ENCODE measurements around the gene GNAQ. TPM values are rescaled to one million over a fixed set of nuclear protein-coding genes. Genes with fewer than 3 reads are reported as not detected.

GNAQ gene
- total RNA-seq, 1 experiment from 2014 or later: 0.51 TPM

GRCh38 chr9:77729177-77729576 lies 302.4 kb downstream of the GNAQ start:
- CTCF ChIA-PET: no interaction called here

GRCh38 chr9:77726814-77727213 lies 304.8 kb downstream of the GNAQ start:
- TF ChIP-seq CTCF (conservative IDR thresholded peaks at IDR 0.05; ENCODE audit: low read depth, low read length) (no peak), EZH2 (IDR thresholded peaks at IDR 0.05; ENCODE audit: low read length, unreplicated experiment) (no peak), EZH2phosphoT487 (IDR thresholded peaks at IDR 0.05; ENCODE audit: borderline replicate concordance, low read length) (no peak)
- H4K20me1 ChIP-seq (ENCODE audit: low read length): no peaks in the 10 kb centered on the region
- BruUV-seq (replicated peaks): no TSS peak
- no peak overlapping the region for H3K4me2 ChIP-seq (ENCODE audit: low read length)
- ATAC-seq: no peak
- intact Hi-C loops (cut with micrococcal nuclease): no loop called here
- no peaks in the 10 kb centered on the region for H3F3A ChIP-seq (ENCODE audit: low read length, unreplicated experiment)
- no peak overlapping the region for H2AFZ ChIP-seq (ENCODE audit: low read length)
- no peaks in the 10 kb centered on the region for H3K79me2 ChIP-seq (ENCODE audit: low read length)
- H3K9me2 ChIP-seq (replicated peaks; ENCODE audit: low read length): no peaks in the 10 kb centered on the region
- no peaks in the 10 kb centered on the region for H3K9me3 ChIP-seq (ENCODE audit: low read length)
- ChIA-PET POLR2A (ENCODE audit: unreplicated experiment) (no interaction called here), CTCF (no interaction called here)
- no peak overlapping the region for H3K4me3 ChIP-seq (ENCODE audit: low read length)
- H3K4me1 ChIP-seq (ENCODE audit: insufficient read depth, low read length): no peaks in the 10 kb centered on the region
- no peak overlapping the region for H3K27ac ChIP-seq (ENCODE audit: low read length)
- no peak for DNase-seq
- no peaks in the 10 kb centered on the region for H3K36me3 ChIP-seq (ENCODE audit: low read depth, low read length)
- no peaks in the 10 kb centered on the region for H3K27me3 ChIP-seq (ENCODE audit: low read length)
- no peak overlapping the region for H3K9ac ChIP-seq (ENCODE audit: low read length)

More at GRCh38 chr9:77729177-77729576, 302.4 kb downstream of the GNAQ start:
- H3K9me3 ChIP-seq (ENCODE audit: low read length): no peaks in the 10 kb centered on the region
- intact Hi-C loops (cut with micrococcal nuclease): no loop called here
- TF ChIP-seq EZH2 (IDR thresholded peaks at IDR 0.05; ENCODE audit: low read length, unreplicated experiment) (no peak), CTCF (conservative IDR thresholded peaks at IDR 0.05; ENCODE audit: low read depth, low read length) (no peak), EZH2phosphoT487 (IDR thresholded peaks at IDR 0.05; ENCODE audit: borderline replicate concordance, low read length) (no peak)
- no peak overlapping the region for H3K4me3 ChIP-seq (ENCODE audit: low read length)
- H3K9ac ChIP-seq (ENCODE audit: low read length): no peak overlapping the region
- no peak overlapping the region for H3K27ac ChIP-seq (ENCODE audit: low read length)
- BruUV-seq (replicated peaks): no TSS peak
- H3K79me2 ChIP-seq (ENCODE audit: low read length): no peaks in the 10 kb centered on the region
- H3K27me3 ChIP-seq (ENCODE audit: low read length): no peaks in the 10 kb centered on the region
- POLR2A ChIA-PET (ENCODE audit: unreplicated experiment): no interaction called here
- no peaks in the 10 kb centered on the region for H3K36me3 ChIP-seq (ENCODE audit: low read depth, low read length)
- H3K4me1 ChIP-seq (ENCODE audit: insufficient read depth, low read length): no peaks in the 10 kb centered on the region
- no peak overlapping the region for H2AFZ ChIP-seq (ENCODE audit: low read length)
- H3F3A ChIP-seq (ENCODE audit: low read length, unreplicated experiment): no peaks in the 10 kb centered on the region
- H4K20me1 ChIP-seq (ENCODE audit: low read length): no peaks in the 10 kb centered on the region
- no peak overlapping the region for H3K4me2 ChIP-seq (ENCODE audit: low read length)
- no peaks in the 10 kb centered on the region for H3K9me2 ChIP-seq (replicated peaks; ENCODE audit: low read length)
- ATAC-seq (no peak), DNase-seq (no peak)

GRCh38 chr9:77726289-77726688 lies 305.3 kb downstream of the GNAQ start:
- H3K9ac ChIP-seq (ENCODE audit: low read length): no peak overlapping the region
- no peak for DNase-seq
- no peak overlapping the region for H3K4me3 ChIP-seq (ENCODE audit: low read length)
- H3K27me3 ChIP-seq (ENCODE audit: low read length): no peaks in the 10 kb centered on the region
- no peak for ATAC-seq
- no peaks in the 10 kb centered on the region for H3F3A ChIP-seq (ENCODE audit: low read length, unreplicated experiment)
- TF ChIP-seq CTCF (conservative IDR thresholded peaks at IDR 0.05; ENCODE audit: low read depth, low read length) (no peak), EZH2phosphoT487 (IDR thresholded peaks at IDR 0.05; ENCODE audit: borderline replicate concordance, low read length) (no peak)
- H4K20me1 ChIP-seq (ENCODE audit: low read length): no peaks in the 10 kb centered on the region
- intact Hi-C loops (cut with micrococcal nuclease): no loop called here
- no peaks in the 10 kb centered on the region for H3K9me2 ChIP-seq (replicated peaks; ENCODE audit: low read length)
- ChIA-PET CTCF (no interaction called here), POLR2A (ENCODE audit: unreplicated experiment) (no interaction called here)
- no TSS peak for BruUV-seq (replicated peaks)
- H3K79me2 ChIP-seq (ENCODE audit: low read length): no peaks in the 10 kb centered on the region
- H3K9me3 ChIP-seq (ENCODE audit: low read length): no peaks in the 10 kb centered on the region
- H3K4me1 ChIP-seq (ENCODE audit: insufficient read depth, low read length): no peaks in the 10 kb centered on the region
- H3K27ac ChIP-seq (ENCODE audit: low read length): no peak overlapping the region
- no peak overlapping the region for H2AFZ ChIP-seq (ENCODE audit: low read length)
- no peak overlapping the region for H3K4me2 ChIP-seq (ENCODE audit: low read length)
- H3K36me3 ChIP-seq (ENCODE audit: low read depth, low read length): no peaks in the 10 kb centered on the region
